ENCODE results near the gene GSG1L. TPM values are rescaled to one million over a fixed set of nuclear protein-coding genes. Genes with fewer than 3 reads are reported as not detected.
"Not testable (repeated sequence)": the region's sequence is repeated elsewhere in the genome, so short reads cannot be mapped to it uniquely, and the experiment has no call there.

Gene GSG1L
- total RNA-seq, 2 donors from 2014 or later: 13.9 to 34.7 TPM

DNA sequence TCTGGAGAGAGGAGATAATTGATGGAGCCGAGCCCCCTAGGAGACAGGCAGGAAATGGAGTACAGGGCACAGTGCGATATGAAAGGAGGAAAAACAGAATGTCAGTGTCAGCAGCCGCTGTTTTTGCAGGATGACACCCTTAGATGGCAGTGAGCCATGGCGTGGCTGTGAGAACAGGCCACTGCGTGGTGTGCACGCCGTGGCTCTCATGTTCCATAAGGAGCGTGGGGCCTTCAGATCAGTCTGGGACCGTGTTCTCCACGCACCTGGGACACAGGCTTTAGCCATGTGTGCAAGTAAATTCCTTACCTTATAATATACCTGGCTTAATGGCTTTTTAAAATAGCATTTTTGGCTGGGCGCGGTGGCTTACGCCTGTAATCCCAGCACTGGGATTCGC lies 315.6 kb downstream of the GSG1L start:
- DNase-seq (ENCODE audit: low spot score): no peak
- TF ChIP-seq, protein P1, sequence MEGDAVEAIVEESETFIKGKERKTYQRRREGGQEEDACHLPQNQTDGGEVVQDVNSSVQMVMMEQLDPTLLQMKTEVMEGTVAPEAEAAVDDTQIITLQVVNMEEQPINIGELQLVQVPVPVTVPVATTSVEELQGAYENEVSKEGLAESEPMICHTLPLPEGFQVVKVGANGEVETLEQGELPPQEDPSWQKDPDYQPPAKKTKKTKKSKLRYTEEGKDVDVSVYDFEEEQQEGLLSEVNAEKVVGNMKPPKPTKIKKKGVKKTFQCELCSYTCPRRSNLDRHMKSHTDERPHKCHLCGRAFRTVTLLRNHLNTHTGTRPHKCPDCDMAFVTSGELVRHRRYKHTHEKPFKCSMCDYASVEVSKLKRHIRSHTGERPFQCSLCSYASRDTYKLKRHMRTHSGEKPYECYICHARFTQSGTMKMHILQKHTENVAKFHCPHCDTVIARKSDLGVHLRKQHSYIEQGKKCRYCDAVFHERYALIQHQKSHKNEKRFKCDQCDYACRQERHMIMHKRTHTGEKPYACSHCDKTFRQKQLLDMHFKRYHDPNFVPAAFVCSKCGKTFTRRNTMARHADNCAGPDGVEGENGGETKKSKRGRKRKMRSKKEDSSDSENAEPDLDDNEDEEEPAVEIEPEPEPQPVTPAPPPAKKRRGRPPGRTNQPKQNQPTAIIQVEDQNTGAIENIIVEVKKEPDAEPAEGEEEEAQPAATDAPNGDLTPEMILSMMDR (IDR thresholded peaks at IDR 0.05): no peak
- Histone ChIP-seq H3K9me3 (no peaks in the 10 kb centered on the region), H3K4me1 (peaks cover 0 to 7% of the 10 kb centered on the region in 2 donors), H3K4me3 (no peak overlapping the region), H3K27me3 (no peaks in the 10 kb centered on the region), H3K27ac (no peak overlapping the region), H3K36me3 (peaks cover 3% of the 10 kb centered on the region)

DNA sequence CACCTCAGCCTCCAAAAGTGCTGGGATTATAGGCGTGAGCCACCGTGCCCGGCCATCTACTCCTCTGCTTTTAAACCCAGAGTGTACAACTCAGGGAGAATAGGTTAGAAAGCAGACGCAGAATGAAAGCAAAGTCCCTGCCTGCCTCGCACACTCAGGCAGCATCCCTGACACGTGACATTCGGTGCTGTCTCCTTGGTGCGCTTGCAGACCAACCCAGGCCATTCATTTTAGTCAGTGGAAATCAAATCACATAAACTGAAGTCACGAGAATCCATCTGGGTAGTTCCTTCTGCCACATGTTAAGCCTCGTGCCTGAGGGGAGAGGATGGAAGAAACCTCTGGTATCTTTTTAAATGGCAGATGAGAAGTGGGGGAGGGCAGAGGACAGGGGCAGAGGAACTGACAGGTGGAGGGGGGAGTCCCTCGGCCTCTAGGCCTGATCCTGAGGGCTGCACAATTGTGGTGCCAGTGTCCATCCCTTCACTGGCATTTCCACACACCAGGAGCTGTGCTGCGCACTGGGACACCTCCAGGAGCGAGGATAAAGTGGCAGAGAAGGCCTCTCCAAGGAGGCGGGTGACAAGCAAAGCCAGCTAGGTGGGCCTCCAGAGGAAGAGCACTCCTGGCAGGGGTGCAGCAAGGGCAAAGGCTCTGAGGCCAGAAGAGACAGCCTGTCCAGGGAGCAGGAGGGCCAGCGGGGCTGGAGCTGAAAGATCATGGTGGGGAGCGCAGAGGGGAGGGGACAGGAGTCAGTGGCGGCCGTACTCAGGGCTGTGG lies 317.2 kb downstream of the GSG1L start:
- Histone ChIP-seq H3K36me3 (peaks cover 4% of the 10 kb centered on the region), H3K4me3 (no peak overlapping the region), H3K9me3 (no peaks in the 10 kb centered on the region), H3K27ac (no peak overlapping the region), H3K4me1 (peaks cover 0 to 7% of the 10 kb centered on the region in 2 donors), H3K27me3 (no peaks in the 10 kb centered on the region)
- TF ChIP-seq, protein P1 (IDR thresholded peaks at IDR 0.05): no peak
- no peak for DNase-seq (ENCODE audit: low spot score)

DNA sequence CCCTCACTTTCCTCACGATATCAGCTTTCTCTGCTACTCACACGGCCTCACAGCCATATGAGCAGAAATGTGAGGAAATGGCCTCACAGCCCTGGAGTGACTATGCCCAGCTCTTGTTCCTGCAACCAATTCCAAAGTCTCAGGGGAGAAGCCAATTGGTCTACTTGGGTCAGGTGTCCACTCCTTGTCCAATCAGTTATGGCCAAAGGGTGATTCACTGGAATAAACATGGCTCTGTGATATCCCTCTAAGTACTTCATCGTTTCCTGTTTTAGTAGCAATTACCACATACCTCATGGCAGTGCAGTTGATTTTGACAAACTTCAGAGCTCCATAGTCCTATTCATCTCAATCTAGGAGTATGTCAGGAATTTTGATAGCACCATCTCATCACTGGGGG lies 318.2 kb downstream of the GSG1L start:
- no peak for DNase-seq (ENCODE audit: low spot score)
- Histone ChIP-seq H3K36me3 (peaks cover 5% of the 10 kb centered on the region), H3K4me1 (peaks cover 0 to 7% of the 10 kb centered on the region in 2 donors), H3K9me3 (no peaks in the 10 kb centered on the region), H3K4me3 (no peak overlapping the region), H3K27me3 (no peaks in the 10 kb centered on the region), H3K27ac (no peak overlapping the region)
- TF ChIP-seq, protein P1 (IDR thresholded peaks at IDR 0.05): no peak

DNA sequence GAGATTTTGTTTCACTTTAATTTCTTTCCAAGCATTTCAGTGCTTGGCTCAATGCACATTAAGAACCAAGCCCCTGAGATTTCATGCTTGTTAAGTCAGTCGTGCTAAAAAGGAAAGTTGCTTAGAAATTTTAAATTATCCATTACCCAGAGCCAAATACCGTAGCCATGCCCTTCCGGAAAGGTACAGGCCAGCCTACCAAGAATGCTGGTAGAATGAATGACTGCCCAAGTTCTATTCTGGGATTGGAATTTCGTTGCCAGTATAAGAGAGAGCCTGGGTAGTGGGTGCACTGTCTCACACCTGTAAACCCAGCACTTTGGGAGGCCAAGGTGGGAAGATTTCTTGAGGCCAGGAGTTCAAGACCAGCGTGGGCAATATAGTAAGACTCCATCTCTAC lies 319.6 kb downstream of the GSG1L start:
- no peak for DNase-seq (ENCODE audit: low spot score)
- no peaks in the 10 kb centered on the region for H3K9me3 ChIP-seq
- H3K4me3 ChIP-seq: no peak overlapping the region
- H3K36me3 ChIP-seq: peaks cover 5% of the 10 kb centered on the region
- H3K27me3 ChIP-seq: no peaks in the 10 kb centered on the region
- peaks cover 0 to 3% of the 10 kb centered on the region in 2 donors for H3K4me1 ChIP-seq
- TF ChIP-seq, protein P1 (IDR thresholded peaks at IDR 0.05): no peak
- H3K27ac ChIP-seq: no peak overlapping the region

DNA sequence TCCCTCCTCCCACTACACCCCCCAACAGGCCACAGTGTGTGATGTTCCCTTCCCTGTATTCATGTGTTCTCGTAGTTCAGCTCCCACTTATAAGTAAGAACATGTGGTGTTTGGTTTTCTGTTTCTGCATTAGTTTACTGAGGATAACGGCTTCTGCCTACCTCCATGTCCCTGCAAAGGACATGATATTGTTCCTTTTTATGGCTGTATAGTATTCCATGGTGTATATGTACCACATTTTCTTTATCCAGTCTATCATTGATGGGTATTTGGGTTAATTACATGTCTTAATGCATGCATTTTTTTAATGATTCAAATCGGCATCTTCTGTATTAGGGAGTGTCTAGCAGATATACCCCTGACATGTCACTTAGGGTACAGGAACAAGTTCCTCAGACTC lies 320.5 kb downstream of the GSG1L start:
- H3K36me3 ChIP-seq; H3K4me1 ChIP-seq; H3K4me3 ChIP-seq; H3K27me3 ChIP-seq; H3K9me3 ChIP-seq; H3K27ac ChIP-seq; DNase-seq (ENCODE audit: low spot score): not testable (repeated sequence)

DNA sequence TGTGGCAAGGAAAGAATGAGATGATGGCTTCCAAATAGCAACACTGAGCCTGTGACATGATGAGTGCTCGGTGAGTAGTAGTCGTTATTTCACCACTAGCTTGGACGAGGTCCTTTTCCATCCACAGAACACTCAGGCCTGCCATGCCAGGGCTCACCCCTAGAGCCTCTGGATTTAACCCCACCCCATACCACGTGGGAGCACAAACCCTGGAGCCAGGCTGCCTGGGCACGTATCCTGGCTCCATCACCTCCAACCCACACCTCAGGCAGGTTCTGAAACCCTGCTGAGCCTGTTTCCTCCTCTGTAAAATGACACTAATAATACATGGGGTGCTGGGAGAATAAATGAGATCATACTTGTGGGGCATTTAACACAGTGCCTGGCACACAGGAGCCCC lies 321.2 kb downstream of the GSG1L start:
- Histone ChIP-seq H3K36me3 (peaks cover 5% of the 10 kb centered on the region), H3K4me3 (no peak overlapping the region), H3K27ac (no peak overlapping the region), H3K9me3 (no peaks in the 10 kb centered on the region), H3K4me1 (no peaks in the 10 kb centered on the region), H3K27me3 (no peaks in the 10 kb centered on the region)
- DNase-seq (ENCODE audit: low spot score): no peak
- TF ChIP-seq, protein P1 (IDR thresholded peaks at IDR 0.05): no peak

Measured in right atrium auricular region (tissue), 2 donors.